NCI-H345 treated with DMSO at 0.1 percent for 48 hours (cell line): Measurements from ENCODE around the gene ABI2.
"Not testable (repeated sequence)": the region's sequence is repeated elsewhere in the genome, so short reads cannot be mapped to it uniquely, and the experiment has no call there.

Experiments used
- DNase-seq: peaks from one replicate; lab custom pipeline; 2025; ENCODE audit not compliant: unreplicated experiment; lab: John Stamatoyannopoulos, UW

Gene ABI2

DNA sequence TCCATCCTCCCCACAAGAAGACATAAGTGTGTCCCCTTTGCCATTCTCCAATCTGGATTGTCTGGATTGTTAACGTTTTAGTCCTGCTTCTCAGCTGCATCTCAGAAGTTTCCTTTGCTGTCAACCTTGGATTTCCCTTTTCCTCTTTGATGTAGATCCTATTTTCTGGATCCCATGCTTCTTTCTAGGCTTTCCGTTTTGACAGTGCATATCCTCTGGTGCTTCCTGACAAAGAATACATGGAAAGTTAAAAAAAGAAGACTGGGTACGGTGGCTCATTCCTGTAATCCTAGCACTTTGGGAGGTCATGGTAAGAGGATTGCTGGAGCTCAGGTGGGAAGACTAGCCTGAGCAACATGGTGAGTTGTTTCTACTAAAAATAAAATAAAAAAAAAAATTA is 26.8 kb downstream of the ABI2 start:
- DNase-seq, result no peak

DNA sequence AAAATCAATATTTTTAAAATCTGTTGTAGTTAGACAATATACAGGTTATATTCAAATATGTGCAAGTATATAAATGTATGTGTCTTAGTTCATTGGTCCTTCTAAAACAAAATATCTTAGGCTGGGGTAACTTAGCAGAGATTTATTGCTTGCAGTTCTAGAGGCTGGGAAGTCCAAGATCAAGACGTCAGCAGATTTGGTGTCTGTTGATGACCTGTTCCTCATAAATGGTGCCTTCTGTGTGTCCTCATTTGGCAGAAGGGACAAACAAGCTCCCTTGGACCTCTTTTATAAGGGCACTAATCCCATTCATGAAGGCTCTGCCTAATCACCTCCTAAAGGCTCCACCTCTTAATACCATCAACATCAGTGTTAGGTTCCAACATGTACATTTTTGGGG is 31.3 kb downstream of the ABI2 start:
- no peak for DNase-seq

DNA sequence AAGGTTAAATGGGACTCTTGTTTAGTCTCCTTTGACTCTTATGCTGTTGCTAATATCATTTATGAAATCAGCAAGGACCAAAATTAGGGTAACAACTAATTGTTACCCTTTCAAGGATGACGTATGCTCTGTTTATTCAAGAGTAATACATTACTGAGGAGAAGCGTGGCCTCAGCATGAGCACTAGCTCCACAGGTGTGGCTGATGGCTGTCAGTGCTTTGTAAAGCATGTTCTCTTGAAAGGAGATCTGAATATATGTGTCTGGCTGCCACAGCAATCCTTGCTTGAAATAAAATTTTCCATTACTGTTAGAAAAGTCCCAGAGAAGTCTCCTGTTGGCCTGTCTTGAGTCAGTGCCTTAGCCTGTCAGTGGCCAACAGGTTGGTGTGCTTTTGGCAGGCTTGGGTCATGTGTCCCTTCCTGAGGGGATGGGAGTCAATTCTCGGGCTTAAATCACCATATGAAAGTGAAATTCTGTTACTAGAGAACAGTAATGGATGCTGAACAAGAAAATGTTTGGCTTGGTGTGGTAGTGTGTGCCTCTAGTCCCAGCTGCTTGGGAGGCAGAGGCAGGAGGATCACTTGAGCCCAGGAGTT is 32.7 kb downstream of the ABI2 start:
- DNase-seq, result no peak

DNA sequence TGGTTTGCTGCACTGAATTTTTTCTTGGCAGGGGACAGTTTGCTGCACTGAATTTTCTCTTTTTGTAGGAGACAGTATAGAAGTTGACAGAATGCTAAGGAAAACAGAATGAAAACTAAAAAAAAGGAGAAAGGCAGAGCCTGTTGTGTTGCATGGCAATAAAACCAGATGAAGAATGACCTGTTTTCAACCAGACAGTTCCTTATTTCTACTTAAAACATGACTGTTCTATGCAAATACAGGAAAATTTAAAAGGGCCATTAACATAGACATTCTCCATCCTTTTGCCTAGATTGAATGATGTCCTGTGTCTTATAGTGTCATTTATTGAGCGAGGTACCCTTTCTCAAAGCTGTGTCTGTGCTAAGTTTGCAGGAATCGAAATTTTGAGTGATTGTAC is 33.3 kb downstream of the ABI2 start:
- DNase-seq, result no peak

DNA sequence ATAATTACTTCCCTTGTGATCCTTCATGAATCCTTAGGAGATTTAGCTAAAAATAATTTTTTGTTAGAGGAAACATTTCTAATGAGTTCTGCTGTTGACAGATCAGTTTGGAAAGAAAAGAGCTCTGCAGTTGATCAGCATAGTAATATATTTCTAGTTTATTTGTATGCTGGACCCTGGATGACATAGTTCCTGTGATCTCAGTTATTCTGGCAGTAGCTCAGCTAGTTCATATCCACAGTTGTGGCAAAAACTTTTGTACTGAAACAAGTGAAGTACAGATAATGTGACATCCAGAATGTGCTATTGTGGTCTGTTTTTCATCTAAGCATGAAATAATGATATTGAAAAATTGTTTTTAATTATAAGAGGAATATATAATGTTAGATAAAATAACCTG is 33.7 kb downstream of the ABI2 start:
- DNase-seq, result no peak

DNA sequence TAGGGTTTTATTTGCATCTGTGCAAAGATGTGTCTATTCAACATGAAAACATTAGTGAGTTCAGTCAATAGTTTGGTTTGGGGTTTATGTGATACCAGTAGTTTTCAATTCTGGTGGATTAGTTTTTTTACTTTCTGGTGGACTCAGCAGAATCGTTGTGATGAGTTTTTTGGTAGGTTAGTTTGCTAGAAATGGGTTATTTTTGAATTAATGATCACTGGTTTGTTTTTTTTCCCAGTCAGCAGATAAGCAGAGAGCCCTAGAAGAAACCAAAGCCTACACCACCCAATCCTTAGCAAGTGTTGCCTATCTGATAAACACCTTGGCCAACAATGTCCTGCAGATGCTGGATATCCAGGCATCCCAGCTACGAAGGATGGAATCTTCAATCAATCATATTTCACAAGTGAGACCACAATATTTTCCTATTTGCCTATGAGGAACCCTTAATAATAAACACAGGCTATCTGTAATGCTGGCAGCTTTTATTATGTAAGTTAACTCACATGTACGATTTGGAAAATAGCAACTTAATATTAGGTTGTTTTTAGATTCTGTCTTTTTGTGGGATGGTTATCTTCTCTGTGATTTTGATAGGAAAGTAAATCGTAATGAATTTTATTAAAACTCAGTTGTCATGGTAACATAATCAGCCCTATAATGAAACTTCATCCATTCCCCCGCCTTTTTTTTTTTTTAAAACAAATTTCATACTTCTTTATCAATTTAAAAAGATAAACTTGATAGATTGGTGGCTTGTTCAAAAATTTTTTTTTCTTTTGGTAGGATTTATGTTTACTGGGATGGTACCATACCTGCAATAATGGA is 38.7 kb downstream of the ABI2 start:
- no peak for DNase-seq

DNA sequence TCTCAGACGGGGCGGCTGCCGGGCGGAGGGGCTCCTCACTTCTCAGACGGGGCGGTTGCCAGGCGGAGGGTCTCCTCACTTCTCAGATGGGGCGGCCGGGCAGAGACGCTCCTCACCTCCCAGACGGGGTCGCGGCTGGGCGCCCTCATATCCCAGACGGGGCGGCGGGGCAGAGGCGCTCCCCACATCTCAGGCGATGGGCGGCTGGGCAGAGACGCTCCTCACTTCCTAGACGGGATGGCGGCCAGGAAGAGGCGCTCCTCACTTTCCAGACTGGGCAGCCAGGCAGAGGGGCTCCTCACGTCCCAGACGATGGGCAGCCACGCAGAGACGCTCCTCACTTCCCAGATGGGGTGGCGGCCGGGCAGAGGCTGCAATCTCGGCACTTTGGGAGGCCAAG is 44.5 kb downstream of the ABI2 start:
- not testable (repeated sequence) for DNase-seq

DNA sequence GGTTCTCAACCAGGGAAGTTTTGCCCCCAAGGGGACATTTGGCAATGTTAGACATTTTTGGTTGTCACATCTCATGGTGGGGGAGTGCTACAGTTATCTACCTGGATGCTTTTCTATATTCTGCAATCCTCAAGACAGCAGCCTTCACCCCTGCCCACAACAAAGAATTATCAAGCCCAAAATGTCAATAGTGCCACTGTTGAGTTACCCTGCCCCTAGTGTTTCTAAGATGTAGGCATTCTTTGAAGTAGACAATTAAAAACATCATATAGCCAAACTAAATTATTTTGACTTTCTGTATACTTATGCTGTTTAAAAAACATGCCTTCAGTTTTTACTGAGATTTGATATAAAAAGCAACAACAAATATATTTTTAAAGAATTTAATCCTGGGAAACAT is 48.0 kb downstream of the ABI2 start:
- no peak for DNase-seq

DNA sequence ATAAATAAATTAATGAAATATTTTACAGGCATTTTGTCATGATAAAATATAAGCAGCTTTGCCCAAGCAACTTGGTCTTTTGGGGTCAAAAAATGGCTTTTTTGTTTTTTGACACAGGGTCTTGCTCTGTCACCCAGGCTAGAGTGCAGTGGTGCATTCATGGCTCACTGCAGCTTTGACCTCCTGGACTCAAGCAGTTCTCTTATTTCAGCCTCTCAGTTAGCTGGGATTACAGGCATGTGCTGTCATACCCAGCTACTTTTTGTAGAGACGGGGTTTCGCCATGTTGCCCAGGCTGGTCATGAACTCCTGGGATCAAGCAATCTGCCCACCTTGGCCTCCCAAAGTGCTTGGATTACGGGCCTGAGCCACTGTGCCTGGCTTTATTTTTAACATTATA is 51.0 kb downstream of the ABI2 start:
- DNase-seq, result no peak

DNA sequence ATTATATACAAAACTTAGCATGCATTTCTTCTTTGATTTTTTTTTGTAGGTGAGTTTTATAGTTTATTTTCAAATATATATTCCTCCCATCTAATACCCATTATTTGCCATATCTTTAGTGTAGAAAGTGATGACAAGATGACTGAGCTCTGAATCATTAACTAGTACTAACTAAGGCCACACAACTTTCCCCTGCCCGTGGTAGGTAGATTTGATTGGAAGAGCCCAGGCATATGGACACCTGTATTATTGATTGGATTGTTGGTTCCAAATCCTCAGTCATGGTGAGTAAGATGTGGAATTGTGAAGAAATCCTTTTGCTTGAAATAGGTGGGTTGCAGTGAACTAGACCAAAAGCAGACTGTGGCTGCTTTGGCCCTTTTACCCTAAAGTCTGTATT is 54.8 kb downstream of the ABI2 start:
- DNase-seq, result no peak

DNA sequence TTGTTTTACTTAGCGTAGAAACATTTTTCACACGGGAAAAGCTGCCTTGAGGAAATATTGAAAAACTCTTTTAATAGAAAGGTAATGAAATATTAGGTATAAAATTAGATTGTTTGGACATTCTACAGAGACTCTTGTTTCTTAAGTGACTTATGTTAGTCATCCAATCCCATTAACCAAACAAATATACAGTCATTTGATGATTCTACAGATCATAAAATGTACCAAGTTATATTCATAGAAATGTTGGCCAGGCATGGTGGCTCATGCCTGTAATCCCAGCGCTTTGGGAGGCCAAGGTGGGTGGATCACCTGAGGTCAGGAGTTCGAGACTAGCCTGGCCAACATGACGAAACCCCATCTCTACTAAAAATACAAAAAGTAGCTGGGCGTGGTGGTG is 60.0 kb downstream of the ABI2 start:
- not testable (repeated sequence) for DNase-seq

DNA sequence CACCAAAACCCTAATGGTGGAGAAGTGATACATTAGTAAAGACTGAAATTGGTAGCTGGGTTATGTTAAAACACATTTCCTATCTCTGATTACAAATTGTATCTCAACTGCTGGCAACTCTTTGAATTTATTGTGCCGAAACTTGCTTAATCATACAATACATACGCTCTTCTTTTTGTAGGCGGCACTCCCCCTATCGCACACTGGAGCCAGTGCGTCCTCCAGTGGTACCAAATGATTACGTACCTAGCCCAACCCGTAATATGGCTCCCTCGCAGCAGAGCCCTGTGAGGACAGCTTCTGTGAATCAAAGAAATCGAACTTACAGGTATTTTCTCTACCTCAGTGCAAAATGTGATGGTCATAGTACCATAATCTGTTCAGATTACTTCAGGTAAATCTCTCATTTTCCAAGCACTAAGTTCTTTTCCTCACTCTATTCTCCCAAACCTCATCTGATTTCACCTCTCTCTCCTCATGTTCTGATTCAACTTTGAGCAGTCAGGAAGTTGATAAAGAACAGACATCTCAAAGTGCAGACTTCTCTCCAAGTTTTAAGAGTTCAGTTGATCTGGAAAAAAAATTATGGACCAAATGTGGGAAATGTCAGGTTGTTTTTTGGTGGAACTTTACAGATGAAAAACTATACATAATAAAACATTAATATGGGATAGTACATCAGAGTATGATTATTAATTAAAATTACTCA is 66.5 kb downstream of the ABI2 start:
- DNase-seq, result no peak

DNA sequence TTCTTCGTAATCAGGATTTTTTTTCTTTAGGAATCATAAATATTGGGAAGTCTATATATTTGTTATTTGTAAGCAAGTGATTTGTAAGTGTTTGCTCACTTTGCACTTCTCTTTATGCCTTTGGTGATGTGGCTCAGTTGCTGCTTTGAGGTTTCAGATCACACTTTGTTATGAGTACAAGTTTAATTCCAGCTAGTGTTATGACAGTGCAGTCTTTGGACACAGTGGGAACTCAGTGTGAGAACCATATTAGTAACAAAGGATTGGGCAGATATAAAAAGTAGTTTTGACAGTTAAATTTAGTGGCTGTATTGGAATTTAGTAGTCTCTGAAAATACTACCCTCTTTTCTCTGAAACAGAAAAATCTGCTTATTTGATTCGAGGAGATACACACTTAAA is 67.7 kb downstream of the ABI2 start:
- DNase-seq, result no peak

DNA sequence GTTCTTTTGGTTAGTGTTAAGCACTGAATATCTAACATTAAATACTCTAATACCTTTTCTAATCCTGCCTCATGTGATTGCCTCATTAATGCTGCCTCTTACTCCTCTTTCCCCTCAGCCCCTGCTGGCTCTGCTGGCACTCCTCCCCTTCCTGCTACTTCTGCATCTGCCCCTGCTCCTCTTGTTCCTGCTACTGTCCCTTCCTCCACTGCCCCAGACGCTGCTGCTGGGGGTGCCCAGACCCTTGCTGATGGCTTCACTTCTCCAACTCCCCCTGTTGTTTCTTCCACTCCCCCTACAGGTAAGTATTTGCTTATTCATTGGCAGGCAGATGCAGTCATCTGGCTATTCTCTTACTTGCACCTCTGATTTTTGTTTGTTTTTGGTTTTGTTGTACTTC is 68.5 kb downstream of the ABI2 start:
- DNase-seq, result no peak

DNA sequence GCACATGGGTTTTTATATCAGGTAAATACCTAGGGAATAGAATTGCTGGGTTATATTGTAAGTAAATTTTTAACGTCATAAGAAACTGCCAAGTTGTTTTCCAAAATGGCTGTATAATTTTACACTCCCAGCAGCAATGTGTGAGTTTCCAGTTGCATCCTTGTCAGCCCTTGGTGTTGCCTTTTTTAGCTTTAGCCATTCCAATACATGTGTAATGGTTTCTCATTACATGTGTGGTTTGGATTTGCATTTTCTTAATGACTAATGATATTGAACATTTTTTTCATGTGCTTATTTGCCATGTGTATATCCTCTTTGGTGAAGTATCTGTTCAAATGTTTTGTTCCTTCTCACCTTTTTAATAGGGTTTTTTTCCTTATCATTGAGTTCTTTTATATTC is 70.8 kb downstream of the ABI2 start:
- no peak for DNase-seq

DNA sequence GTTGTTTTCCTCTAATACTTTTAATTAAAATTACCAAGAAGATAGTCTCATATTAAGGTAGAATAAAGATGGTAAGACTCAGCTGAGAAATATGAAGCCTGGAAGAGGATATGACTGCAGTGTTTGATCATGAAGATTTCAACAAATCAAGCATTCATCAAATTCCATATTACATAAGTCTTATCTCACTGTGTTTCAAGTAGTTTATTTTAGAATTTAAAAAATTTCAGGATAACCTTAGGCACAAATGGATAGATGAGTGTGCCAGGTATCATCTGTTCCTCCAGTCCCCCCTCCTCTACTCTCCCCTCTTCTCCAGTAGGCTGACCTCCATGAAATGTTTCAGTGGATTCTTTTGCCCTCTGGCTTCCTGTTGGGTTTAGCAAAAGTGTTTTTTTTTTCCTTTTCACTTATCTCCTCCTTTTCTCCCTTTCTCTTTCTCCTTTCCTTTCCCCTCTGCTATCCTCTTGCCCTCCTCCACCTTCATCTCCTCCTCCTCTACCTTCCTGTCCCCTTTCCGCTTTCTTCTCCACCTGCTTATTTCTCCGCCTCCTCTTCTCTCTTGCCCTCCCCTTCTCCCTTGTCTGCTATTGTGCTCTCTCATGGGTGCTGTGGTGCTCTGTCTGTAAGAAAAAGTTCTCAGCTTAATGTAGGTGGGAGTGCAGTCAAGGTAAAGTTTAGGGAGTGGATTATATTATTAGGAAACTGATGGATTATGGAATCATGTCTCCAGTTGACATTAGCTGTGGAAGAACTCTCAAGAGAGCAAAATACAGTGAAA is 72.8 kb downstream of the ABI2 start:
- DNase-seq, result no peak

DNA sequence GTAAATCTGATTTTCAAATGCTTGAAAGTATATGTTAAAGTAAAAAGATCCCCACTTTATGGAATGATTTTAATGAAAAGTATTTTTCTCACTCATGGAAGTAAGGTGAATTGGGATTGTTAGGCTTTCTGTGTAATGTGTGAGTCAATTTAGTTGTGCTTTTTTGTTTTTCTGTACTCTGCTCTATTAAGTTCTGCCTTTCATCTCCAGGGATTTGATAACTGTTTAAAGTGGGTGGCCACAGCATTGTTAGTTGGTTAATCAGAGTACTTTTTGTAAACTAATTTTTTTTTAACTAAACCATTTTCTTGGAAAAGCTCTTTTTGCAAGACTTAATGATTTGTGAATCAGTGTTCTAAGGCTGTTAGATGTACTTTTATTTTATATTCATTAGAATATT is 76.8 kb downstream of the ABI2 start:
- no peak for DNase-seq

DNA sequence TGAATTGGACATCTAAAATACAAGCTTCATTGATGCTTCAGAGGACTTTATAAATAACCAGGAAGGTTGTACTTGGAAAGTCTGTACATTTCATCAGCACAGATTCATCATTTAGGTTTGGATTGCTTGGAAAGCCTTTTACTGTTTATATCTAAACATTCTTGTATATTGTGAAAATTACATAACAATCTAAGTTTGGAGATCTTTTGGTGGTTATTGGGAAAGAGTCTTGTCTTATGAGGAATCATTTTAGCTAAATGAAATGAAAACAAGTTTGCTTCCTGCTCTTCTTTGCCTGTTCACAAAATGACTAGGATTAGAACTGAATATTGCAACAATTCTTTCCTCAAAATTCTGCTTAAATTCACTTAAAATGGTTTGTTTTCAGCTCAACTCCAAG is 79.3 kb downstream of the ABI2 start:
- DNase-seq, result no peak

DNA sequence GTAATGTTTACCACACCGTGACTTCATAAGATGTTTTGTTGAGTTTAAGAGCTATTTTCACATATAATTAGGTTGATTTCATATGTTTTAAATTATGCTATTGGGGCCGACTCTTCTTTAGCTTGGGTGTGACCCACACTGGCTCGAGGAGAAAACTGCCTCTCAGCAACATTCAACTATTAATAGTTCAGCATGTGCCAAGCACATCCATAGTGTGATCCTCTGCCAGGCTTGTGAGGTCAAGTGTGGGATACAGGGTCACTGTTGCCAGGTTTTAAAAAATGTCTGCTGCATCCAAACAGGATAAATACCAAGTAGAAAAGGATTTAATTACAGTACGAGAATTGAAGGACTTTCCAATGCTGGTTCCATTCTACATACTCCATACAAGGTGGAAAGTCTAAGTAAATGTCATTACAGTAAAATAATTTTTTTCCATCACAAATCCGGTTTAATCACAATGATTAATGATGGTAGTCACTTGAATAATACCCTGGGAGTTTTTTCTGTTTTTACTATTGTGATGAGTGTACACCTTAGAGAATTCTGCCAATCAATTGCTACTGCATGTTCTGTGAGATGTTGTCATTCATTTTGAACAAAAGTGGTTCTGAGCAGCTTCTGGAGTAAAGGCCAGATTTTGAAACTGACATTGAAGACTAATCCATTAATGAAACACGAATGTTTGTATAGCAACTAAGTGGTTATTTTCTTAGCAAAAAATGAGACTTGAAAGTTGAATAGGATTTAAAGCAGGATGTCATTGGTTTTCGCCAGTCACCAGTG is 84.5 kb downstream of the ABI2 start:
- no peak for DNase-seq

DNA sequence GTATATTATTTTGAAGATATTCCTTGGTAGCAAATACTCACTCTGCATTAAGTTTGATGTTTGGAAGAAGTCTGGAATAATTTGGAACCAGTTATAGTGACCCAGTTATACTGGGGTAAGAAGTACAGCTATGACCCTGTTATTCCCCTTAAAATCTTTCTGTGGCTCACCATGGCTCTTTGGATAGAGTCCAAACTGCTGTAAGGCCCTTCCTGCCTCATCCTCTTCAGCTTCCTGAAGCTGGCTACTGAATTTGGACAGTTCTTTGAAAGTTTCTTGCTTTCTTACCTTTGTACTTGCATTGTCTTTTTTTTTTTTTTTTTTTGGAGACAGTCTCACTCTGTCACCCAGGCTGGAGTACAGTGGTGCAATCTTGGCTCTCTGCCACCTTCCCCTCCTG is 85.6 kb downstream of the ABI2 start:
- no peak for DNase-seq

DNA sequence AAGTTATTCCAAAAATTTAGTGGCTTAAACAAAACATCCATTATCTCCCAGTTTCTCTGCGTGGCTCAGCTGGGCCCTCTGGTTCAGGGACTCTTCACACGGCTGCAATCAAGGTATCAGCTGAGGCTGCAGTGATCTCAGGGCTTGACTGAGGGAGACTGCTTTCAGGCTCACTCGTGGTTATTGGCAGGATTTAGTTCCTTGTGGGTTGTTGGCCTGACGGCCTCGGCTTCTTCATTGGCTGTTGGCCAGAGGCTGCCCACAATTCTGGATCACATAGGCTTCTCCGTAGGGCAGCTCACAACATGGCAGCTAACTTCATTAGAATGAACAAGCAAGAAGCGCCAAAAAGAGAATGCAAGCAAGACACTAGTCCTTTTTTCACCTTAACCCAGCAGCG is 90.1 kb downstream of the ABI2 start:
- no peak for DNase-seq
